Prostate gland (tissue), 2 donors: ENCODE data around the gene STX1A. TPM values are rescaled to one million over a fixed set of nuclear protein-coding genes. Genes with fewer than 3 reads are reported as not detected.
"Not testable (repeated sequence)": the region's sequence is repeated elsewhere in the genome, so short reads cannot be mapped to it uniquely, and the experiment has no call there.

Experiments used
- DNase-seq: peaks from one replicate; pipeline ENCODE4 v3.0.0-alpha.2; 2019; ENCODE audit warnings: low spot score
- H3K27ac ChIP-seq, 2 donors: fragments of 200-600 bp; sonication (generic); 2 replicates each; pipeline ENCODE4 v1.5.1; 2017 to 2019
- H3K27me3 ChIP-seq: fragments of 200-600 bp; sonication (generic); replicated peaks from 2 replicates; pipeline ENCODE4 v1.5.1; 2019; ENCODE audit not compliant: insufficient read depth
- H3K36me3 ChIP-seq, 2 donors: fragments of 200-600 bp; sonication (generic); 1 replicate in 1 of 2; 2 replicates in 1 of 2; pipeline versions ENCODE4 v1.5.1 to v1.8.1; 2017 to 2019
- H3K4me1 ChIP-seq: fragments of 200-600 bp; sonication (generic); replicated peaks from 2 replicates; pipeline ENCODE4 v1.5.1; 2019
- H3K4me3 ChIP-seq, 2 donors: fragments of 200-600 bp; sonication (generic); 2 replicates each; pipeline ENCODE4 v1.5.1; 2017 to 2019
- H3K9me3 ChIP-seq: fragments of 200-600 bp; sonication (generic); 2 replicates; pipeline ENCODE4 v1.5.1; 2017
- CTCF ChIP-seq, 4 experiments: fragments of 200-600 bp in 2 of 4; fragments of 450-650 bp in 2 of 4; sonication (generic) in 2 of 4; IDR thresholded peaks; 1 replicate in 3 of 4; 2 replicates in 1 of 4; pipeline ENCODE4 v1.5.1; 2016 to 2019; ENCODE audit warnings: antibody characterized with exemption in 4 of 4, mild to moderate bottlenecking in 2 of 4, moderate library complexity in 2 of 4
- POLR2A ChIP-seq: fragments of 450-650 bp; IDR thresholded peaks from one replicate; pipeline ENCODE4 v1.6.1; 2016; ENCODE audit warnings: antibody characterized with exemption, mild to moderate bottlenecking
- POLR2AphosphoS5 ChIP-seq: sonication (generic); formaldehyde crosslinking; IDR thresholded peaks from one replicate; pipeline ENCODE4 v1.6.1; 2017; ENCODE audit warnings: antibody characterized with exemption
- WGBS: methylation state at CpG from one replicate; pipeline ENCODE4 v1.1.5; 2018; 5-methylcytosine and 5-hydroxymethylcytosine counted together
- intact Hi-C: fragments of 100-400 bp; cut with DNase I; formaldehyde crosslinking; loops from one replicate; pipeline ENCODE4 v1.14.2; 2022
- total RNA-seq, 2 donors: library from RNA; depleted of rRNA; stranded (reverse); fragments of >200 nt; gene quantifications; one replicate each; pipeline ENCODE4 v1.1.0, GENCODE V29; 2016

The STX1A gene
- total RNA-seq, 2 donors from 2014 or later, result 6.8 to 15.3 TPM

GRCh38 chr7:73721377-73721817 lies 1.9 kb upstream of the STX1A start:
- DNase-seq, result peak; percentile 87
- Histone ChIP-seq H3K27ac (no peak overlapping the region), H3K36me3 (no peaks in the 10 kb centered on the region), H3K4me1 (peaks cover 3% of the 10 kb centered on the region), H3K9me3 (no peaks in the 10 kb centered on the region), H3K4me3 (no peak overlapping the region), H3K27me3 (no peaks in the 10 kb centered on the region)
- 63% methylated on average over 2 of the region's 3 CpGs for WGBS
- TF ChIP-seq CTCF (IDR thresholded peaks at IDR 0.05) (no peak), POLR2AphosphoS5 (peak; percentile 75)
- intact Hi-C loops, result no loop called here

- 92% methylated on average over 9 of the region's 9 CpGs for WGBS
- H3K27ac ChIP-seq, H3K9me3 ChIP-seq, H3K36me3 ChIP-seq, intact Hi-C loops, DNase-seq, H3K4me3 ChIP-seq, H3K27me3 ChIP-seq, H3K4me1 ChIP-seq: not testable (repeated sequence)
Observed at GRCh38 chr7:73720443-73720842, 974 bp upstream of the STX1A start.

- Histone ChIP-seq H3K27me3 (no peaks in the 10 kb centered on the region), H3K4me1 (peaks cover 3% of the 10 kb centered on the region), H3K9me3 (no peaks in the 10 kb centered on the region), H3K36me3 (no peaks in the 10 kb centered on the region), H3K4me3 (peak overlapping the region; percentile 53 to 87), H3K27ac (no peak overlapping the region)
- intact Hi-C loops, result no loop called here
- WGBS, result 8% methylated on average over 13 of the region's 16 CpGs
- TF ChIP-seq CTCF (IDR thresholded peaks at IDR 0.05) (no peak), POLR2A (no peak), POLR2AphosphoS5 (no peak)
- DNase-seq, result no peak
Observed at GRCh38 chr7:73719806-73720169, 319 bp upstream of the STX1A start.

- H3K36me3 ChIP-seq, result no peaks in the 10 kb centered on the region
- H3K4me1 ChIP-seq, result peaks cover 3% of the 10 kb centered on the region
- intact Hi-C loops, result no loop called here
- WGBS, result 38% methylated on average over 9 of the region's 9 CpGs
- no peak for TF ChIP-seq POLR2A
- no peak for TF ChIP-seq POLR2AphosphoS5
- no peaks in the 10 kb centered on the region for H3K9me3 ChIP-seq
- H3K27me3 ChIP-seq, result no peaks in the 10 kb centered on the region
- H3K27ac ChIP-seq, result no peak overlapping the region
- peak overlapping the region; percentile 53 to 87 for H3K4me3 ChIP-seq
- DNase-seq, result no peak
Observed at GRCh38 chr7:73718438-73718881, 1.0 kb downstream of the STX1A start.

- TF ChIP-seq CTCF (IDR thresholded peaks at IDR 0.05), result no peak
- TF ChIP-seq POLR2AphosphoS5, result no peak
- no peak for TF ChIP-seq POLR2A
- intact Hi-C loops, result no loop called here
Observed at GRCh38 chr7:73717991-73718405, 1.5 kb downstream of the STX1A start.

GRCh38 chr7:73717025-73717807 lies 2.3 kb downstream of the STX1A start:
- TF ChIP-seq CTCF (IDR thresholded peaks at IDR 0.05) (no peak), POLR2A (no peak), POLR2AphosphoS5 (no peak)
- 65% methylated on average over 13 of the region's 13 CpGs for WGBS
- Histone ChIP-seq H3K36me3 (no peaks in the 10 kb centered on the region), H3K4me3 (no peak overlapping the region), H3K9me3 (no peaks in the 10 kb centered on the region), H3K4me1 (peaks cover 3% of the 10 kb centered on the region), H3K27me3 (no peaks in the 10 kb centered on the region), H3K27ac (no peak overlapping the region)
- intact Hi-C loops, result no loop called here
- DNase-seq, result no peak

More at GRCh38 chr7:73717991-73718405, 1.5 kb downstream of the STX1A start:
- Histone ChIP-seq H3K9me3 (no peaks in the 10 kb centered on the region), H3K27ac (no peak overlapping the region), H3K4me1 (peaks cover 3% of the 10 kb centered on the region), H3K4me3 (no peak overlapping the region), H3K27me3 (no peaks in the 10 kb centered on the region), H3K36me3 (no peaks in the 10 kb centered on the region)
- 68% methylated on average over 10 of the region's 10 CpGs for WGBS
- no peak for DNase-seq
